Embryonic facial prominence (tissue), 1 donor: ENCODE measurements around the gene ACACB.
A peak's percentile ranks its signal among the peaks of the same experiment; 100 is the strongest.

Source experiments
- DNase-seq: peaks from one replicate; pipeline ENCODE4 v3.0.0-alpha.2; 2016; ENCODE audit errors: extremely low spot score

ACACB gene

DNA sequence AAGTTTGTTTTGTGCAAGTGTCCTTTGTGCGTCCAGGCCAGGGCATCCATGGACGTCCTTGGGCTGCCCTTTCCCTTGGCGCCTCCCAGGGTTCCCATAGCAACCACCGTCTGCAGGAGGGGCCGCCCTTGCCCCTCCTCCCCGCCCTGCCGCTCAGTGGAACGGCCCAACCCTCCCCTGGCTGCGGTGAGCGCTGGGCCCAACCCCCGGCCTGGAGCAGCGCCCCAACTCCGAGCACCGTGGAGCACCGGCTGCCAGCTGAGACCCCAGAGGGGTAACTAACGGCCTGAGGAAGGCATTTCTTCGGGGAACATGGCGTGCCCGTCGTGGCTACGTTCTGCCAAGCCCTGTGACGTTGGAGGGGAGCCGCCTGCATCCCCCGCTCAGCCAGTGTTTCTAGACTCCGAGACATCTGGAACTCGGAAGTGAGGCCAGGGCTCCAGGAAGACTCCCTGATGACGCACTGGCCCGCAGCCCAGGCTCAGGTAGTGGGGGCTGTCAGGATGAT lies 5.3 kb upstream of the ACACB start:
- DNase-seq = peak; percentile 80

DNA sequence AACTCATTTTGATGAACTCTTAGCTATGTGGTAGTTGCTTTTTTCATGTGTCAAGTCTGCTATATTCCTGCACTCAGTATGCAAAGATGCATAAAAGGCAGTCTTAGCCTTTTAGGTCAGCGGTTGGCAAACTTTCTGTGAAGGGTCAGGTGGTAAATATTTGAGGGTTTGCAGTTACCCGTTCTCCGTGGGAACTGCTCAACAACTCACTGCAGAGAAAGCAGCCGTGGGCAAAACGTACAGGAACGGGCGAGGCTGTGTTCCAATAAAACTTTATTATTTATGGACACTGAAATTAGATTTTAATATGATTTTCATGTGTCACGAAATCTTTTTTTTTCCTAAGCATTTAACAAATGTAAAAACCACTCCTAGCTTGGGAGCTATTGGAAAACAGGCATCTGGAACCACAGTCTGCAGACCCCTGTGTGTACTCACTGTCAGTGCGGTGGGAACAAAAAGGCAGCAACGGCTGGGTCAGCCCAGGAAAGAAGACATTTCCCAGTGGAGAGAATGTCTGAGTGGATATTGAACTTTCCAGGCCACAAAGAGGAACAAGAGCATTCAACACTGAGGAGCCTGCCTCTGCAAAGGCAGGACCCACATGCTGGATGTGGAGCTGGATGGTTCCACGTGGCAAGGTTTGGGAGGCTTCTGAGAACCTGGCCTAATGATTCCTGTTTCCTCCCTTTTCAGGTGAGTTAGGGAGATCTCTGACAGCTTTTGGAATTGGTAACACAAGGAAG lies 3.5 kb upstream of the ACACB start:
- DNase-seq = no peak

DNA sequence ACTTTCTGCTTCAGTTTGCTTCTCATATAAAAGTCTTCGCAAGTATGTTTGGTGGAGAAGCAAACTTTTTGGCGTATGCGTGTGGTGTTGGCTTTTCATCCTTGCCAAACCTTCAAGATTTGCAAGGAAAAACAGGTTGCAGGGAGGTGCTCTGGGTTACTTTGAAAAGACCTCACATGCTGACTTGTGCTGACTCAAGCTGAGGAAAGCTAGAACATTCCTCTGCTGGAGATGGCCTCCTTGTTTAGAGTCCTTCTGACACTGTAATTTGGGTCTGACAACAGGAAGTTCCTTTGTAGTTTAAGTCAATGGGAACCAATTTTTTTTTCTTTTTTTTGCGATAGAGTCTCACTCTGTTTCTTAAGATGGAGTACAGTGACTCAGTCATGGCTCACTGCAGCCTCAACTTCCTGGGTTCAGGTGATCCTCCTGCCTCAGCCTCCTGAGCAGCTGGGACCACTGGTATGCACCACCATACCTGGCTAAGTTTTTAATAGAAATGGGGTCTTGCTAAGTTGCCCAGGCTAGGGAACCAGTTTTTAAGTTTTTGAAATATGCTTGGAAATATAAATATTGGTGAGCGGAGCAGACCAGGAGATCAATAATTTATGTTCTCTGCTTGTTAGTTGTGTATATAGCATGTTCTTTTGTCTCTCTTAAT lies 2.6 kb upstream of the ACACB start:
- DNase-seq = no peak

DNA sequence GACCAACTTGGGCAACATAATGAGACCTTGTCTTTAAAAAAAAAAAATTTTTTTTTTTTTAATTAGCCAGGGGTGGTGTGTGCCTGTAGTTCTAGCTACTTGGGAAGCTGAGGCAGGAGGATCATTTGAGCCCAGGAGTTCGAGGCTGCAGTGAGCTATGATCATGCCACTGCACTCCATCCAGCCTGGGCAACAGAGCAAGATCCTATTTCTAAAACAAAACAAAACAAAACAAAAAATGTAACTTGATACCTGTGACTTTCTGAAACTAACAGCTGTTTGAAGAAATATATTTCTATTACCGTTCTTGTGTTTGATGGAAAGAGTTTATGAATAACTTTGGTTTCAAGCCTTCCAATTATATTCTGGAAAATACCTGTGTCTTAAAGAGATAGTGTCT lies 1.7 kb upstream of the ACACB start:
- DNase-seq = no peak

DNA sequence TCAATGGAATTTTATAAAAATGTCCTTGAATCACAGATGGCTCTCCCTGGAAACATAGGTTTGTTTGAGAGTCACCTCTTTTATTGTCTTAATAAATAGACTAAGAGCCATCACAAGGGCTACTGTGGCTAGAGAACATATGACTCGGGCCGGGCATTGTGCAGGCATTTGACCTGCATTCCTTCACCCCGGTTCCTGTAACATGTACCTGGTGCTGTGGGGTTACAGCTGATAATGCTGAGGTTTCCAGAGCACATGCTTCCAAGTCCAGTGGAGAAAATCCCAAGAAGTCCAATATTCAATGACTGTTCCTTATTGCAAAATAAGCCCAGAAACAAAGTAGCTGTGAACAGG lies 1.0 kb upstream of the ACACB start:
- DNase-seq = no peak

DNA sequence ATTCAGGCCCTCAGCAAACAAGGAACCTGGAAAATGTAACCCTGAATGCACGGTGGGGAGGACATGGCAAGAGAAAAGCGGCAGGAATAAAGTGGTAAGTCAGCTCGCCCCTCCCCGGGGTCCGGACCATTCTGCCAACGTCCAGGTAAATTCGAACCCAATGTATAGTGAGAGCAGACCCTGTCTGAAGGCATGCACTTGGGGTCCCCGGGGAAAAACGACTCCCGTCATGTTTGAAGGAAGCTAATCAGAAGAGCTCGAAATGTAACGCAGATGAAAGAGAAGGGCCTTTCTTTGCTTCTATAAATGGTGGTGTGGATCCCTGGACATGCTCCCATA lies 193 bp downstream of the ACACB start:
- DNase-seq = no peak

DNA sequence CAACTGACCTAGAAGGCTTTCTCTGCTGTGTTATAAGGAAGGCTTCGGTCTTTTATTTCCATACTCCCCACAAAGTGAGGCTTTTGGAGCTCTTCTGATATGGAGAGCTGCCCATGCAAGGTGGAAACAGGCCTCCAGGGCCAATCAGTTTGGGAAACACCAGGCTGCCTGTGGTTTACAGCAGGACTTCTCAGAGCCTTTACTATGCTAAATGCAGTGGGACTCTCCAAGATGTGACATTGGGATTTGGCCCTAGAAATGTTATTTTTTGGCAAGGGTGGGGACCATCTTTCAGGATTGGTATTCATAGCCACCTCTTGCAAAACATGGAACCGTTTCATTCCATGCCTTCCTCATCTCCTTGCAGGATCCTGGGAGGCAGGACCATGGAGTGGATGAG lies 3.7 kb downstream of the ACACB start:
- DNase-seq = no peak

DNA sequence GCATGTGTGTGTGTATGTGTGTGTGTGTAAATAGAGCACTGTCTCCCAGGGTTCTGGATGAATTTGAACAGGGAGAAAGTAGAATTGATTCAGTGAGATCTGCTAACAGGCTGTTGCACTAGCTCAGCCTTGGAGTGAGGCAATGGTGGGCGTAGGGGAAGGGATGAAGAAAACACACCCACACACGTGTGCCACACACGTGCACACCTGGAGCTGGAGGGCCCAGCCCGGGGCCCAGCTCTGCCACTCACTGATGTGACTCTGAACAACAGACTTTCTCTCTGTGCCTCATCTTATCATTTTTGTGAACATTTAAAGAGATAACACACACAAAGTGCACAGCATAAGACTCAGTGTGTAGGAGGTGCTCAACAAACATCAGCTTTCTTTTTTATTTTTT lies 4.2 kb downstream of the ACACB start:
- no peak for DNase-seq

DNA sequence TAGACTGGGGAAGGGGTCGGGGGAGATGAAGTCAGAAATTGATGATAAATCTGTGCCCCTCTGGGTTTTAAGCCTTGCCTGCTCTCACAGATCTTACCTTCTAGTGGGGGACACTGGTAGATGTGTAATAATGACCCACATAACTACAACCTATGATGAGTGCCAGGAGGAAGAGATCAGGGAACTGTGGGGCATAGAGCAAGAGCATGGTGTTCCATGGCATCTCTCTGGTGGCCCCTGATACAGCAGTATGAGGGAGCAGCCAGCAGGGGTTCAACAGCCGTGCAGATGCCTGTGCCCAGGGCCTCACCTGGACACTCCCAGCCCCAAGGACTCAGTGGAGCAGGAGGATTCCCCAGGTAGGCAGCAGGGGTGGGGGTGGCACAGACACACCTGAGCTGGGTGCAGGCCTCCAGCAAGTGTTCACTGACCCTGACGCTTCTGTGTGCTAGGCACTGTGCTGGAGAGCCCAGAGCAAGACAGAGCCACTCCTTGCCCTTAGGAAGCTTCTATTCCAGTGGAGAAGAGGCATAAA lies 5.0 kb downstream of the ACACB start:
- no peak for DNase-seq

DNA sequence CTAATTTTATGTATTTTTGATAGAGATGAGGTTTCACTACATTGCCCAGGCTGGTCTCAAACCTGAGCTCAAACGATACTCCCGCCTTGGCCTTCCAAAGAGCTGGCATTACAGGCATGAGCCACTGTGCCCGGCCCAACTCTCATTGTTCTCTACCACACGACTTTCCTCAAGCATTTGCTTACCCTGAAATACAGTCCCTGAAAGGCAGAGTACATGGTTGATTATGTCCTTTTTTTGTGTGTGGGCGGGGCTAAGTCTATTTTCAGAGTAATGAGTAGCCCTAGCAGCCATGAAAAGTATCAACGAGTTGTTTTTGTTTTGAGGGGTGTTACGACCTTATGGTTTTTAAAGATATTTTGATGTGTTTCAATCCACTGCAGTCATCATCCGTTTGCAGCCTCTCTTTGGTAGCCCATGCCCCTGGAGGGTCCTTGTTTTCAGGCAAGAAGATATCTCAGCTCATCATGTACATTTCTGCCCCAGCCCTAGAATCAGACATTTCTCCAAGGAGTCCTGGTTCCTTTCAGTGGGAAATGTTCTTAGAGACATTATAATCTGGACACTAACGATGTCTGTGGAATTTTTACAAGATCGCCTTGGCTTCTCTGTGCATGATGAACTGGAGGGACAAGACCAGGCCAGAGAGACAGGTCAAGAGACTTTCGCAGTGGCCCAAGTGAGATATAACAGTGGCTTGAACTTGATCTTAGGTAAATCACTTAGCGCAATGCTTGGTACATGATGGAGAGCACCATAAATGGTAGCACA lies 8.7 kb downstream of the ACACB start:
- DNase-seq = no peak

DNA sequence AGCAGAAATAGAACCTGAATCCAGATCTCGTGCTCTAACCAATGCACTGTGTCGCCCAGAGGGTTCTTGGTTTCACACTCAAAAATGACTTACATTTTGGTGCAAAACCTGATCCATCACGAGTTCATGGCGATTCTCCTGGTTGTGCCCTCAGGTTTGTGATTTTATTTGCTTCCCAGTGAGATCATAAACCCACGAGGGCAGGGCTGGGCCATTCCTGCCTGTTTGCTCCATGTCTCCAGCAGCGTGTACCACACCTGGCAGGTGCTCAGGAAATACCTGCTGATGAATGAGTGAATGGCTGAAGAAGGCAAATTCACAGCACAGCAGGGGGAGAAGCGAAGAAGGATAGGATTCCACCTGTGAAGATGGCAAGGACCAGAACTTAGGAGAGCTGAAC lies 9.4 kb downstream of the ACACB start:
- no peak for DNase-seq

DNA sequence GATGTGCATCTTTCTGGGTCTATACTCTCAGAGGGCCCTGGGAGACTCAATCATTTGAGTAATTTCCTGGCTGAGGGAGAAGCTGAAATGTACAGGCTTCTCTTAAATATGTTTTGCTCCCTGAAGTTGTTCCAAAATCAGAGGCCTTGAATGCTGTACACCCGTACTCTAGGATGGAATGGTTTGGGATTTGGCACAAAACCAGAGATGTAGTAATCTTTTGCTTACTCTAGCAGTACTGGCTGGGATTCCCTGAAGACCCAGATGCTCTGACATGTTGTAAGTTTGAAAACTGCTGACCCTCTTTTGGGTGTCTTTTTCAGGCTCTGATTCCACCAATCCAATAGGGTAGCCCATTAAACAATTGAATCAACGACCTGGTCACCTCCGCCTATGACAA lies 10.4 kb downstream of the ACACB start:
- no peak for DNase-seq

DNA sequence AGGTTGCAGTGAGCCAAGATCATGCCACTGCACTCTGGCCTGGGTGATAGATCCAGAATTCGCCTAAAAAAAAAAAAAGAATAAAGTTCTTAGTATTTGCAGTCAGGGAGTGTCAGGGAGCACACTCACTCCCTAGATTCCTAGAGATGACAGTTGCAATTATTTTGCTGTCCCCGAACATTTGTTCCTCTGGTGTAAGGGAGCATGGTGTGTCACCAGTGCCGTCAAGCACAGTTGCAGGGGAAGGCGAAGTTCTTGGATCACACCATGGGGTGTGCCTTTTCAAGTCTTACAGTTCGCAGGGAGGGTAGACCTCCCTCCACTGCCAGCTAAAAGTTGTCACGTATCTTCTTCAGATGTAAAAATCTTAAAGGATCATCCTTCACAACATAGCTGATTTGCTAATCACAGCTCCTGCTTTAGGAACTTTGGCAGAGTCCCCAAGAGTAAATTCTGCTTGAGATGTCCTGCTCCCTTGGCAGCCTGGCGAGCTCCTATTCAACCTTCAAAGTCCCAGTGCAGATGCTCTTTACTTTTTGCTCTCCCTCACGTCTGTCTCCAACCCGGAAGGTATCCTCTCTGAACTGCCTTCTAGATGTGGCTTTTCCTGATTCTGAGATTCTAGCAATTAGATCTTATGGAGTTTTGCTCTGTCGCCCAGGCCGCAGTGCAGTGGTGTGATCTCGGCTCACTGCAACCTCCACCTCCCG lies 11.3 kb downstream of the ACACB start:
- DNase-seq = no peak

DNA sequence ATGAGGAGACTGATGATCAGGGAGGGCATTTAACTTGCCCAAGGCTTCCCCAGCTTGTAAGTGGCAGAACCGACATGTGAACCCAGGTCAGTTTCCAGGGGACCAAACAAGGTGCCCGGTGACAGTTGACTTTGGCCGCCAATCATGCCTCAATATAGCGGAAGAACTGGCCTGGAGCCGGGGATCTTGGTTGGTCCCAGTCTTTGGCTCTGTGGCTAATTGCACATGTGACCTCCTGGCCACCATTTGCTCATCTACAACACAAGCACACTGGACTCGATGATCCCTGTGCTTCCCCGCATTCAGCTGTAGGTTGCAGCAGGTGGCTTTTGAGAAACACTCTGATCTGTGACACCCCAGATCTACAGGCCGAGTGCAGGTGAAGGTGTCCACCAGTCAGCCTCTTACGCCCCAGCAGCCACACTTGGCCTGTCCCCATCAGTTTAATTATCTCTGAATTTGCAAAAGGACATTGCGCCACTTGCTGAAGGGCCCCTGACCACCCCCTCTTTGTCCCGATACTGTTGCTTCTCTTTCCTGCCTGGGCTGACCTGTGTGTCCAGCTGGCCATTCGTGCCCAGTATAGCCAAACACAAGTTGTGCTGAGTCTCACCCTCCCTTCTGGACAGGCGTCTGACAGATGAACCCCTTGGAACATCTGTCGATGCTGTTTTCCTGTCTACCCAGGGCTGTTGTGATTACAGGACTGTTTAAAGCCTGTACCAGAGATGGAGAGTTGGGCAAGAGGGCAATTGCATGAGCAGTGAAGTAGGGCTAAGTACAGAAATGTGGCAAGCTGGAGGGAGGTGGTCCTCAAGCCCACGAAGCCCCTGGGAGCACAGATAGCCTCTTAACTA lies 14.1 kb downstream of the ACACB start:
- DNase-seq = no peak

DNA sequence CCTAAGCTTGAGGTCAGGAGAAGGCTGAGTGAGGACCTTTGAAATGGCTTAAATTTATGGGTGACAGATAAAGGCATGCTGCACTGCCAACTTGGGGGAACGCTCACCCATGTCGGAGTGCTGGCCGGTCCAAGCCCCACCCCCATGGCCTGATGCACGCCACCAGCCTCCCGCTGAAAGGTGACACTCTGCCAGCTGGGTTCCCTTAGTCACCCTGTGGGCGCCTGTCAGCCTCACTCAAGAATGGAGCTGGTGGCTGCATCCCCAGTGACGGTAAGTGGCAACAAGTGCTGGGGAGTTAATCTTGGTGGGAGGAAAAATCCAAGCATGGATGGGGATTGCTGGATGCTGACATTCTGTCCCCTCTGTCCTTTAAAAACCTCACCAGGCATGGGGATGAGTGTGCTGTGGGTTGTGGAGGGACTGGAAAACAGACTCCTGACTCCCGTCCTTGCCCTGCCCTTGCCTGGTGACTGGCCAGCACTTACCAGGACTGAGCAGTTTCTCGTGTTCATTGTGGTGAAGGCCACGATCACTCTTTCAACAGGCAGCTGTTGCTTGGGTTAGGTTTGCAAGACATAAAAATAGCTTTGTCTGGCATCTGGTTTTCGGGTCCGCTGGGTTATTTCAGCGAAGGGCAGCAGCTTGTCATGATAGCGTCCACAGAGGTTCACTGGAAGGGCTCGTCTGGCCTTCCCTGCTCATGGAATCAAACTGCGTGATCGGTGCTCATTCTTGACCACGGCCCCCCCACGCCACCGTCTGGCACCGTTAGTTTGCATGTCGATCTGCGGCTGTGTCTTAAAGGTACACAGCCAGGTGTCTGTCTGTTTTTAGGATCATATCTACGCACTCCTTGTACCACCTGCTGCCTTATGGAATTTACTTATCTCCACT lies 15.0 kb downstream of the ACACB start:
- DNase-seq = no peak

DNA sequence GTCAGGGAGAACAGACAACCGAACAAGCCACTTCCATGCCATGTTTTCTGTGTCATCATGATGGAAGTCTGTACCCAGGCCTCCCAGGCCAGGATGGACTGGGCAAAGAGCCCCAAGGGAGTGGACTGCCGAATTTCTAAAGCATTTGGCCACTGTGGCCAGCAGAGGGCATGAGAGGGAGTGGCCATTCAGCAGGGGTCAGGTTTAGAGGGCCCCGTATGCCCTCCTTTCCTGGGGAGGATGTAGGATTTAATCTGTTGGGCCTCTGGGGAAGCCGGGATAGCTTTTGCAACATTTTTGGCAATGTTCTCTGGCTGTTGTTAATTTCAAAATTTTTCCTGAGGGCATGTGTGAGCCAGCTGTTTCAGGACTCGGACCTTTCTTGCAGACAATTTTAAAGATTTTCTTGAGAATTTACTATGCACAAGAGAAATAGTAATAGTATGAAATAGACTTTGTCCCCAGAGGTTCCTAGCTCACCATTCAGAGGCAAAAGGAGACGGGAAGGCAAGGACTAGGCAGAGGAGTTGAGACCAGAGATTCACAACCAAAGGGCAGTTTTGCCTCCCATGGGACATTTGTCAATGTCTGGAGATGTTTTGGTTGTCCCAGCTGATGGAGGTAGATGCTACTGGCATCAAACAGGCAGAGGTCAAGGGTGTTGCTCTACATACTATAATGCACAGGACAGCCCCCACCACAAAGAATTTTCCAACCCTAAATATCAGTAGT lies 18.0 kb downstream of the ACACB start:
- no peak for DNase-seq

DNA sequence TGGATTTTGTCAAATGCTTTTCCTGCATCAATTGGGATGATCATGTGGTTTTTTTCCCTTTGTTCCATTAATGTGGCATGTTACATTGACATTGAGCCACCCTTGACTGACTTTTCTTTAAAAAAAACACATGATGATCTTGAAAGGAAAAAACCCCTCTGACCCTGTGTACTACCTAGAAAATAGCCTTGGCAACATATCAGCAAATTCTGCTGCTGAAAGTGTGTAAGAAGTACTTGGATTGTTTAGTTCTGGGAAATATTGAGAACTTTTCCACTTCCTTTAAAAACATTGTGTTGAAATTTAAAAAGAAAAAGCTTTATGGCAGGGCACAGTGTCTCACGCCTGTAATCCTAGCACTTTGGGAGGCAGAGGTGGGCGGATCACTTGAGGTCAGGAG lies 20.7 kb downstream of the ACACB start:
- DNase-seq = no peak

DNA sequence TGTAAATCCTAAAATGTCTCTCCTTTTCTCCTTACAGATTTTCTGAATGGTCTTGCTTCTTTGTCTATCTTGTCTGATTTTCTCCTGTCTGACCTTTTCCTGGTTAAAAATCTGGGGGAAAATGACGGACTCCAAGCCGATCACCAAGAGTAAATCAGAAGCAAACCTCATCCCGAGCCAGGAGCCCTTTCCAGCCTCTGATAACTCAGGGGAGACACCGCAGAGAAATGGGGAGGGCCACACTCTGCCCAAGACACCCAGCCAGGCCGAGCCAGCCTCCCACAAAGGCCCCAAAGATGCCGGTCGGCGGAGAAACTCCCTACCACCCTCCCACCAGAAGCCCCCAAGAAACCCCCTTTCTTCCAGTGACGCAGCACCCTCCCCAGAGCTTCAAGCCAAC lies 23.0 kb downstream of the ACACB start:
- no peak for DNase-seq

DNA sequence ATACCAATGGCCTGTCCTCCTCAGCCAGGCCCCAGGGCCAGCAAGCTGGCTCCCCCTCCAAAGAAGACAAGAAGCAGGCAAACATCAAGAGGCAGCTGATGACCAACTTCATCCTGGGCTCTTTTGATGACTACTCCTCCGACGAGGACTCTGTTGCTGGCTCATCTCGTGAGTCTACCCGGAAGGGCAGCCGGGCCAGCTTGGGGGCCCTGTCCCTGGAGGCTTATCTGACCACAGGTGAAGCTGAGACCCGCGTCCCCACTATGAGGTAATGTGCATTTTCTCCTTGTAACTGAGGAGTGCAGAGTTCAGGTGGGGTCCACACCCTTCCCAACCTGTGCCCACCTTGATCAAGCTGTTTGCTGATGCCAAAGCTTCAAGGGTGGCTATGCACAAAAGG lies 23.4 kb downstream of the ACACB start:
- DNase-seq = no peak
